HG03354 (cell line): Measurements from ENCODE around the gene DENND1A.

ENCODE experiments used
- ATAC-seq: cut with Tn5 transposase; IDR thresholded peaks from one replicate; pipeline ENCODE4 v1.9.1; 2021; ENCODE audit warnings: mild to moderate bottlenecking; ENCODE audit not compliant: unreplicated experiment, poor library complexity, severe bottlenecking

The DENND1A gene

GRCh38 chr9:123562844-123563346 is 367.0 kb downstream of the DENND1A start:
- no peak for ATAC-seq

- ATAC-seq: no peak
Observed at GRCh38 chr9:123561046-123561445, 368.9 kb downstream of the DENND1A start.

GRCh38 chr9:123556464-123557435 is 373.2 kb downstream of the DENND1A start:
- ATAC-seq: no peak

DNA sequence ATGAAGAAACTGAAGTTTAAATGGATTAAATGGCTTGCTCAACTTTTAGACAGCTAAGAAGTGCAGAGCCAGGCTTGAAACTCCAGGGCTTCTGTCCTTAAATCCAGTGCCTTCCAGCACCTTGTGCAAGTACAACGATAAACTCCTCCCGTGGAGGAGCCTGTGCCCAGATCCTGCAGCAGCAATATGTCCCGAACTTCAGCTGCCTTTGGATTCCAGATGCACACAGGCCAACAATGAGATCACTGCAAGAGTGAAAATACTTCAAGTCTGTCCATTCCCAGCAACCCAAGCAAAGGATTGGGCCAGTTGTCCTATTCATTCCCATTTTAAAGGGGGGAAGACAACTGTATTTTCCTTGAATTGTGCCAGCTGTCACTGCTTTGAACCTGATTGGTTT is 374.3 kb downstream of the DENND1A start:
- no peak for ATAC-seq

GRCh38 chr9:123552530-123552929 is 377.4 kb downstream of the DENND1A start:
- ATAC-seq: no peak

DNA sequence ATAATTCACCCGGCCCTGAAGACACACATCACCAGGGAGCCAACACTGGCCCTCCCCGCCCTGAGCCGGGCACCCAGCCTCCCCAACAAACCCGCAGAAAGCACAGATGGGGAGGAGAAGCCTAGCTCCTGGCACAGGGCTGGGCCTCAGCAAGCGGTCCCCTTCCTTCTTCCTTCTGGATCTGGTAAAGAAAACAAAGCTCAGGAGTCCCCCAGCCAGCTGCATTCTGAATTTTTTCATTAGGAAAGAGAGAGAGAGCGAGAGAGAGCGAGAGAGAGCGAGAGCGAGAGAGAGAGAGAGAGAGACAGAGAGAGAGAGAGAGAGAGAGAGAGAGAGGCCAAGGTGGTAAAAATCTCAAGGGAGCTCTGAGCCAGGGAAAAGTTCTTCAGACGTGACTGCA is 378.2 kb downstream of the DENND1A start:
- no peak for ATAC-seq

GRCh38 chr9:123550797-123551196 is 379.1 kb downstream of the DENND1A start:
- no peak for ATAC-seq

DNA sequence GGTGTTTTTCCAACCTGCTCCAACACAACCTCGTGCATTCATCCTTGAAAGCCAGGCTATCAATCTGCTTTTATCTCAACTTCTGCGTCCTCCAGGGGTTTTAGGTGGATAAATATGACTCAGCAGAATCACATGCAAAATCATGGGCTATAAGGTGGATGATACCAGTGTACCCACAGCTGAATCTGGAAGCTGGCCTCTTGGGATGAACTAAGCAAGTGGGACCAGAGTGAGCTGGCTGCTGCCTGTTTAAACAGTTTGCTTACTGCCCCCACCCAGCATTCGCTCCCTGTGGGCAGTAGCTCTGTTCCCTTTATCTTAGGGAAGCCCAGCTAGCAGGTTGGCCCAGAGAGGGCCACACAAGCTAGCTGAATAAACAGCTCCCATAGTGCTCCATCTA is 379.9 kb downstream of the DENND1A start:
- ATAC-seq: no peak

DNA sequence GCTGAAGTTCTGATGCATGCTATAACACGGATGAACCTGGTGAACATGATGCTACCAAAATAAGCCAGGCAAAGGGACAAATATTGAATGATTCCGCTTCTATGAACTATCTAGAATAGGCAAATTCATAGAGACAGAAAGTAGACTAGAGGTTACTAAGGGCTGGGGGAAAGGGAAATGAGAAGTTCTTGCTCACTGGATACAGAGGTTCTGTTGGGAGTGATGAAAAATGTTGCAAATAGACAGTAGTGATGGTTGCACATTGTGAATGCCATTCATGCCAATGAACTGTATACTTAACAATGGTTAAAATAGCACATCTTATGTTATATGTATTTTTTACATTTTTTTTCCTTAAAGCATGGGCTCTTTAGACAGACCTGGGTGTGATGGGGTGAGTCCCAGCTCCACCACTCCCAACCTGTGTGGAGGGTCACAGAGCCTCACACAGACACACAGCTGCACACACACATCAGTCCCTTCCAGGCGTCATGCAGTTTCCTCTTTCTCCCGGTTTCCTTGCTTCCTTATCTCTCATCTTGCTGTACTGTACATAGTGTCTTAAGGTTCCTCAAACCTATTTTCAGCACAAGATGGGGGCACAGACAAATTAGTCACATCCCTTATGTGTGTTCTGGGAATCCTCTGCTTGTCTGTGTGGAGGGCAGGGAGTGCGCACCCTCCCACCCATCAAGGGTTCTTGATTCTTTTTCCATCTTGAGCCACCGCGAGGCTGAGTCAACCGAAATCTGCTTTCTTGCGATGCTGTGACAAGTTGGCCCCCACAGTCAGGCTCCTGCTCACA is 381.0 kb downstream of the DENND1A start:
- ATAC-seq: no peak

DNA sequence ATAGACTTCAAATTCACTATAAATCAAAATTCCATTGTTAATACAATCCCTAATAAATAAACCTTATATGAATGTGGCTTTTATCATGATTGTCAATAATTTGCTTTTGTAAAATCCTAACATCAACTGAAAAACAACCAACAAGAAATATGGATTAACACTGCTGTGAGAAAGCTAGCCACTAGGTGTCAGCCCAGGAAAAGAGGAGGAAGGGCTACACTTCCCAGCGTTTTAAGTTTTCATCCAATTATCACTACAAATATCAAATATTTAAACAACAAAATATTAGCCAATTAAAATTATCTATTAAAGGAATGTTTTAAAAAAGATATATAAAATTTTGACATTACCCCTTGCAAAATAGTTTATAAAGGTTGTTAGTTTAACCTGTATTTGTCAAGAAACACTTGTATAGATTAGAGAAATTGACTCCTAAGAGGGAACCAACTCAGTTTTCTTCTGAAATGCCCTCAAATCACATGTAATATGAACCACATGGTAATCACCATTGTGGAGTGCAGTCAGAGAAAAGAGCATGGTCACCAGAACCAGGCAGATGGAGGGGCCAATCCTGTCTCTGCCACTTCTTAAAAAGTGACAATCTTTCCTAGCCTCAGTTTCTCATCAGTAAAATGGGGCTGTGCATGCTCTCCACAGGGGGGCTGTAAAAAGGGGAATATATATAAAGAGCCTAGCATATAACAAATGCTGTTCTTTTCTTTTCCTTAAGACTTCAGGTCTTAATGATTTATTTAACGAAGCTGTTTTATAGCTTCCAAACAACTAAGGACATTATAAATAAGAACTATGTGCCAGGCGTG is 385.7 kb downstream of the DENND1A start:
- no peak for ATAC-seq

GRCh38 chr9:123543492-123543891 is 386.4 kb downstream of the DENND1A start:
- ATAC-seq: no peak

DNA sequence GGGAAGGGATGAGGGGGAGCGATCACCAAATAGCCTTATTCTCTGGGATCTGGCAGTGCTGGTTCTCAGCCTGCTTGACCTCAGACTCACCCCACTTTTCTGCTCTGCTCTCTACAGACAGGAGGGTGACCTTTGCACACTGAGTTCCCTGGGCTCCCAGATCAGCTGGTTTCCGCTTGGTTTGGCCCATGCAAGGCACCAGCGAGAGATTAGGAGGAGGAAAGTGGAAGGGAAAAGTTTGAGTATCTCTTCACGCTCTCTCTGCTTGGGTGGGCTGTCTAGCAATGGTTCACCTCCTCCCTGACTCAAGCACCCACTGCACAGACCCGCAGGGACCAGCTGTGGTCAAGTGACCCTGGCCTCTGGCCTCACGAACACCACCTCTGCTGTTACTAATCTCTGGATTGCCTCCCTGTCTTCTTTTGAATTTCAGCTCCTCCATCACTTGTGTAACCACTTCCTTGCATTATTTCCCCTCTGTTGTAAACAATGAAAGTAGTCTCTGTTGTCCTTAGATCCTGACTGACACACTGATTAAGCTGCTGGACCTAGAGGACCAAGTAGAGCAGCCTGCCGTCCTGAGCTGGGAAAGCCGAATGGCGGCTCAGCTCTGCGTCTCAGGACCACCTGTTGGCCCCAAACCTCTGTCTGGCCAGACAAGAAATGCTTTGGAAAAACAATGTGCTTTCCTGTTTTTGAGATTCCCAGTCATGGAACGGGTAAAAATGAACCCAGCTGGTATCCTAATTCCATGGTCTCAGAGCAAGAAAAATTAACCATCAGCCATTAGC is 387.3 kb downstream of the DENND1A start:
- ATAC-seq: no peak

DNA sequence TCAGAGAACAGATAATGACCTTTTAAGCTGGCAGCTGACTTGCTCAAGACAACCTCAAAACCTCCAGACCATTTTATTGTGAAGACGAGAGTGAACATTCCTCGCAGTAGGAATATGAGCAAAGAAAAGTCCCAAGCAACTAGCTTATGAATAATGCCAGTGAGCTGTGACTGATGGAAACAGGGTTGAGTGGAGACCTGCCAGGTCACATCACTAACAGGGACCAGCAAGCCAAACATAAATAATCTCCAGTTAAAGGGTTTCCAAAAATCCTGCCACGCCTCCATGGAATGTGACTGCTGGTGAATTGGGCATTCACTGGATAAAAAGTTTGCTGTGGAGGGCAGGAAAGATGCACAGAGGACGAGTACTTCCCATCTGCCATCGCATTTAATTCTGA is 388.5 kb downstream of the DENND1A start:
- no peak for ATAC-seq

DNA sequence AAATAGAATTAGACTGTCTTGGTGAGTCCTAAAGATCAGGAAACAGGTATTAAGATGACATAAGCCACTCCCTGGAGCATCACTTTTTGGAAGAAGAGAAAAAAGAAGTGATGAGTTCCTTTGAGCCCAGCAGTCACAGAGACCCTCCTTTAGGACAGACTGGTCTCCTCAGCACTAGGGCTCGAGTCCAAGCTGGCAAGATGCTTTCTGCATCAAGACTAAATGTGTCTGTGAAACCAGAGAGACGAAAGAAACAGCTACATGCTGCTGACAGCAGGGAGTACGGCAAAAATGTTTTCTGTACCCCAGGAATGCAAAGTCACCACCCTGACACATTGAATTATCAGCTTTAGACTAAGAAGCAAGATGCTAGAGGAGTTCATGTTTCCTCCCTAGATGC is 389.5 kb downstream of the DENND1A start:
- ATAC-seq: no peak

GRCh38 chr9:123537809-123538208 is 392.1 kb downstream of the DENND1A start:
- ATAC-seq: no peak

GRCh38 chr9:123536455-123536868 is 393.5 kb downstream of the DENND1A start:
- ATAC-seq: no peak

- no peak for ATAC-seq
Observed at GRCh38 chr9:123534336-123534735, 395.6 kb downstream of the DENND1A start.

GRCh38 chr9:123530244-123530643 is 399.7 kb downstream of the DENND1A start:
- ATAC-seq: no peak

DNA sequence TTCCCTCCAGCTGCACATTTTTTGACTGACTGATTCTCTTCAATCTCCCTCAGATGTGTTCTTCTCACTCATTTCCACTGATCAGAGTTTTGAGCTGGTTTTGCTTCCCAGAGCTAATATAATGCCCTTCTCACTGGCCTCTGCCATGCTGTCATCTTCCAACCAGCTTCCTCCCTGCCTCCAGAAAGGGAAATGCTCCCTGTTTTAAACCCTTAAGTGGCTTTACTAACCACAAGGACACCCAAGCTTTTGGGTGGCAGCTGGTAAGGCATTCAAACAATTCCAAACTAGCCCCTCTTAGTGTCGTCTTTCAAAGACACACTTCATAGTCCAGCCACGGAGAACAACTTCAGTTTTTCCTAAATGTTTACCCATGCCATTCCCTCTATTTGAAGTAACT is 401.4 kb downstream of the DENND1A start:
- no peak for ATAC-seq
